NCI-H748 treated with DMSO at 0.1 percent for 48 hours (cell line): Measurements from ENCODE around the gene TICRR.
"Not testable (repeated sequence)": the region's sequence is repeated elsewhere in the genome, so short reads cannot be mapped to it uniquely, and the experiment has no call there.

Experiments used
- DNase-seq: peaks from one replicate; lab custom pipeline; 2025; lab: John Stamatoyannopoulos, UW

The TICRR gene

GRCh38 chr15:89575146-89575655 lies at the start of gene TICRR:
TSS of gene TICRR (plus strand) at chr15:89575469. CDS start at chr15:89575587, 118 bp downstream.
- peak; percentile 95 for DNase-seq

- no peak for DNase-seq
These were observed 49.1 kb upstream of the TICRR start for GRCh38 chr15:89526181-89526580.

DNA sequence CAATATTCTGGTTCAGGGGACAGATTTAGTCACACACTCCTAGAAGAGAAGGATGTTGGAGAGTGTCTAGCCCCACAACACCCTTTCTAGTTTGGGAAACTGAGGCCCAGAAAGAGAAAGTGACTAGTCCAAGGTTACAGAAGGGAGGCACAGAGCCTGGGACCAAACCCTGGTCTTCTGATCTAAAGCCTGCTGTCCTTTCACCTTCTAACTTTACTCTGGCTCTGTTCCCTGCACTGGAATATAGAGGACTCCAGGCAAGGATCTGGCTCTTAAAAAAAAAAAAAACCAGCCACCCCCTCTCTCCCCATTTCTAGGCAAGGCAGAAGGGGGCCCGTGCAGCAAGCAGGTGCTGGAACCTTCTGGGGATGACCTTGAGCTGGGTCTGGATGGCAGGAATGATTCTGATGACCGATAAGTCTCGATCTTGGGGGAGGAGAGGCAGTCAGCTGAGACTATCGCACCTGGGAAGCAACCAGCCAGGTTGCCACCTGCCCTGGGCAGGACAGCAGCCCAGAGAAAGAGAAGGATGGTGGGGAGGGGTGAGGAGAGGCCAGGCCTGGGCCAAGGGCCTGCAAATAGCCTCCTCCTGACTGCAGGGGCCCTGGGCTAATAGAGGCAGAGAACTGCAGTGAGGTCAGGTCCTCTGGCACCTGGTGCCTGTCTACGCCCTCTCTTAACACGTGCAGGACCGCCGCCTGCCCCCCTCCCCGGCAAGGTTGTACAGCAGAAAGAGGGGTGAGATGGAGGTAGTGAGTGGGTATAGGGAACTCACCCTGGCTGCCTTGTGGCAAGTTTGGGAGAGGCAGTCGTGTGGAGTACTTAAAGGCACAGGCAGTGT lies 48.4 kb upstream of the TICRR start:
- no peak for DNase-seq

- DNase-seq: no peak
These were observed 46.4 kb upstream of the TICRR start for GRCh38 chr15:89528757-89529352.

- no peak for DNase-seq
These were observed 44.3 kb upstream of the TICRR start for GRCh38 chr15:89530976-89531375.

- DNase-seq: no peak
These were observed 43.3 kb upstream of the TICRR start for GRCh38 chr15:89531796-89532537.

DNA sequence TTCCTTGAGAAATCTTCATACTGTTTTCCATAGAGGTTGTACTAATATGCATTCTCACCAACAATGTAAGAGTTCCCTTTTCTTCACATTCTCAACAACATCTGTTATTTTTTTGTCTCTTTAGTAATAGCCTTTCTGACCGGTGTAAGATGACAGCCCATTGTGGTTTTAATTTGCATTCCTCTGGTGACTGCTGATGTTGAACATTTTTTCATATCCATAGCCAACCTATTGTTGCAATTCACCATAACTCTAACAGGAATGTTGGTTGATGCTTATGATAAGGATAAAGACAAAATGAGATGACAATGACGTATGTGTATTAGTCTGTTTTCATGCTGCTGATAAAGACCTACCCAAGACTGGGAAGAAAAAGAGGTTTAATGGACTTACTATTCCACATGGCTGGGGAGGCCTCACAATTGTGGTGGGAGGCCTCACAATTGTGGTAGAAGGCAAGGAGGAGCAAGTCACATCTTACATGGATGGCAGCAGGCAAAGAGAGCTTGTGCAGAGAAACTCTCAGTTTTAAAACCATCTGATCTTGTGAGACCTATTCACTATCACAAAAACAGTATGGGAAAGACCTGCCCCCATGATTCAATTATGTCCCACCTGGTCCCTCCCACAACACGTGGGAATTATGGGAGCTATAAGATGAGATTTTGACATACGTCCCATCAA lies 41.3 kb upstream of the TICRR start:
- DNase-seq: no peak

DNA sequence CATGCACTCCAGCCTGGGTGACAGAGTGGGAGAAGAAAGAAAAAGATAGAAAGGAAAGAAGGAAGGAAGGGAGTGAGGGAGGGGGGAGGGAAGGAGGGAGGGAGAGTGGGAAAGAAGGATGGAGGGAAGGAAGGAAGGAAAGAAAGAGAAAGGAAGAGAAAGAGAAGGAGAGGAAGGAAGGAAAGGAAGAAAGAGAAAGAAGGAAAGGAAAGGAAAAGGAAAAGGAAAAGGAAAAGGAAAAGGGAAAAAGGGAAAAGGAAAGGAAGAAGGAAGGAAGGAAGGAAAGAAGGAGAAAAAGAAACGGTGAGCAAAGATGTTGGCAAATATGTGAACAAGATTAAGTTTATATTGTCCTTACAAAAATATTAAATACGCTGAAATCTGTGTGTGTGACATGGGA lies 36.2 kb upstream of the TICRR start:
- DNase-seq: no peak

- DNase-seq: no peak
These were observed 32.9 kb upstream of the TICRR start for GRCh38 chr15:89542369-89542768.

DNA sequence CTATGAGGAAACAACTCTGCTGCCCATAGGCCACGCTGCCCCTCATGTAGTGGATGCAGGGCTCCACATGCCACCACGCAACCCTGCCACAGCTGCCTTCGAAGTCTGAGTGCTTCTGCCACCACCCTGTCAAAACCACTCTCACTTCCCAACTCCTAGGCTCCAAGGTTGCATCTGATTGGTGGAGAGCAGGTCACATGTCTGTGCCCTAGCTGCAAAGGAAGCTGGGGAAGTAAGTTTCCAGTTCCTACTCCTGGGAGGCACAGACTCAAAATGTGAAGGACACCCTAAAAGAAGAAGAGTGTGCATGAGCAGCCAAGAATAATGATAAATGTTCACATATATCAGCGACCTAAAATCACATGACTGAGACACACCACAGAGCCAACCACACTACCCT lies 31.9 kb upstream of the TICRR start:
- no peak for DNase-seq

DNA sequence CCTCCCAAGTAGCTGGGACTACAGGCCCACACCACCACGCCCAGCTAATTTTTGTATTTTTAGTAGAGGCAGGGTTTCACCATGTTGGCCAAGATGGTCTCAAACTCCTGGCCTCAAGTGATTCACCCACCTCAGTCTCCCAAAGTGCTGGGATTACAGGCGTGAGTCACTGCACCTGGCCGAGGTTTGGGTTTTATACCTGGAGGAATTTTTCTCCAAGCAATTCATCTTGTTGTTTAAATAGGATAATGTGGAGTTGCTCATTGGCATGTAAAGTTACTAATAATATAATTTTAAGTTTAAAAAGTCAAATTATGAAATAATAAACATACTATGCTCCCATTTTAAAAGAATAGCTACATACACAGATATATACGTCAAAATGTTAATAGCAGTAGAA lies 26.1 kb upstream of the TICRR start:
- not testable (repeated sequence) for DNase-seq

GRCh38 chr15:89550427-89550826 lies 24.8 kb upstream of the TICRR start:
- no peak for DNase-seq

DNA sequence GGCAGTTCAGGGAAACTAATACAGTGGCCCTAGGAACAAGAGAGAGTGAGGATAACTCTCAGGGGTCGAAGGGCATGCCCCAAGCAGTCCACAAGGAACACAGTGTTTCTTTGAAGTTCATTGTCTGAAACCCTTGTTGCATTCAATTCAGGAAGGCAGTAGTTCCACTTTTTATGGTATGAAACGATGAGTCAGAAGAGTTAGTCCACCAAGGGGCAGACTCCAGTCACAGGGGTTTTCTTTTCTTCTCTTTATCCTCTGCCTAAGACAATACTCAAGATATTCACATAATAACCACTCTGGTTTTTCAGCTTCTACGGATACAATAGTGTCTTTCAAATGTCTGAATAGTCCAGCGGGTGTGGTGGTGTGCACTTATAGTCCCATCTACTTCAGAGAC lies 23.7 kb upstream of the TICRR start:
- DNase-seq: no peak

DNA sequence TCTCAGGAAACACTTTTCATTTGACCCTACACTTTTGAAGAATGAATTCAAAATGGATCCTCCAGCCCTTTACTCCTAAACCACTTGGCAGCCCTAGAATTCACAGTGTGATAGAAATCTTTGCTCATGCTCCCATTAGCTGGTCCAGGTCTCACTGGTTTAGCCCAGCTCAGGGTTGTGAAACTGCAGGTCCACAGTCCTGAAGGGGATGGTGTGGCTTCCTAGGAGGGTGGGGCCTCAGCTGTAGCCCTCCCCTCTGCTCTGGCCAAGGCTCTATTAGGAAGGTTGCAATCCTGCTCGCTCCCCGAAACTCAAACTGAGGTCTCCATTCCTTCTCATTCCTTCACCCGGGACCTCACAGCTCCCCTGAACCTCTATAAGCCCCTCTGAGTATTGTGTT lies 21.6 kb upstream of the TICRR start:
- no peak for DNase-seq

- no peak for DNase-seq
These were observed 21.0 kb upstream of the TICRR start for GRCh38 chr15:89554247-89554646.

DNA sequence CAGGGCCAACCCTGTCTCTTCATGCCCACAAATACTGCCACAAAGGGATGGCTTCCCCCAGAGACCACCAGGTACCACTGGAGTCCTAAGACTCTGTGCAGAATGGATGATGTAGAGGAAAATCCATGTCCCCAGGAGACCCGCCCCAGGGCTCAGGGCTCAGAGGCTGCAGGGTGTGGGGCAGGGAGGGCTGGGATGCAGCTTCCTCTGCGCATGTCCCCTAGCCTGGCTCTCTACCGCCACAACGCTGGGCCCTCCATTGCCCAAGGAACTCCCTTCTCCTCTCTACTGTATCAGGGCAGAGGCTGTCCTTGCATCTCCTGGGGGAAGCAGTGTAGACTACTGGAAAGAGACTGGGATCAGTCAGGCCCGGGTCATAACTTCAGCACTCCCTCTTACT lies 19.5 kb upstream of the TICRR start:
- no peak for DNase-seq

GRCh38 chr15:89556413-89557262 lies 18.6 kb upstream of the TICRR start:
- DNase-seq: peak; percentile 39

DNA sequence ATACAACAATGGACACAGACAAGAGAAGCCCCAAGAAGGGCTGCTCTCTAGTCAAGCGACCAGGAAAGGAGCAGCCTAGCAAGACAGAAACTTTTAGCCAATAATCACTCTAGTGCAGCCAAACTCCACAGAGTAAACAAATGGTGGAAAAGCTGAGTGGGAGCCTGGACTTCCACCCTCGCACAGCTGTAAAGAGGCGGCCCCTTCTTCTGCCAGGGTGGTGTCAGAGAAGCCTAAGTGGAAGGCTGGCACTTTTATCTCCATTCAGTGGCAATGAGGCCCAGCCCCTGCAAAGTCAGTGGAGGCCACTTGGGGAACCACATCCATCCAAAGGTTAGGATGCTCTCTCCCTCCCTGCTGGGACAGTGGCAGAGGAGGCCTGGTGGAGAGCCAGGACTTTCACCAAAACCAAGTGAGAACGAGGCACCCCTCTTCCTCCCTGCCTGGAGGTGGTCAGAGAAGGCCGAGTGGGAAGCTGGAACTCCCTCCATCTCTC lies 15.5 kb upstream of the TICRR start:
- no peak for DNase-seq

DNA sequence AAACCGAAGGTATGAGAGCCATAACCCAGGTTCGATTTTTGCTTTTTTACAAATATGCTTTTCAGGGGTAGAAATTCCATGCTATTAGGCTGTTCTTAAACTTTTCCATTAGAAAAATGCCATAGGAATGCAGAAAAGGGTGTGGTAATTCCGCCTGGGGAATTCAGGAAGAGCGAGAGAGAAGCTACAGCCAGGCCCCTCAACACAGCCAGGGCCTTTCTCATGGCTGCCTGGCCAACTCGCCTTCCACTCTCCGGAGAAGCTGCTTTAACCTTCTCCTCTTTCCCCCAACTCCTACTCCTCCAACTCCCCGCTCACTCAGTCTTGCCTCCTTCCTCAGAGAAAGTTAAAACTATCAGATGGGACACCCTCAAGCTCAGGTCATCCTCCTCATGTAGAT lies 9.1 kb upstream of the TICRR start:
- no peak for DNase-seq

DNA sequence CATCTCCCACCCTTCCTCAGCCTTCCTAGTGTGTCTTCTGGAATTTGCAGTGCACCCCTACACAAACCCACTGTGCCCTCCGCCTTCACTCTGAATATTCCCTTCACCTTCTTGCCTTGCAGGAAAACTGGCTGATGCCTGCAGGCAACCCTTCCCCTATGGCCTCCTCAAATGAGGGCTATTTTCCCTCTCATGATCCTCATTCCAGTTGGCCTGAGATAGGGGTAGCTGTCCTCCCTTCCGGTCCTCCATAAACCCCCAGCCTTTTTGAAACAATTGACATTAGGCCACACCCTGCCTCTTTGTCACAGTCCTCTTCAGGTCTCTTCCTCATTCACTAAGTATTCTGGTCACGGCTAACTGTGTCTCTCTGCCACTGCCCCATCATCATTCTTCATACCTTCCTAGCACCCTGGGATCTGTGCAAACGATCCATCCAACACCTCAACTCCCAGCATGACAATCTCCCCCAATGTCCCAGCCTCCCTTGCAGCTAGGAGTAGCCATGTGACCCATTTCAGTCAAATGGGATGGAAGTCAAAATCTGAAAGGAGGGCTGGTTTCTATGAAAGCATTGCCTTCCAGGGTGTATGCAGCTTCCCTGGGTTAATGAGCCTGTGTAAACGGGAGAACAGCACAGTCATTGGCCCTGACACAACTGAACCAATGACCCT lies 8.5 kb upstream of the TICRR start:
- DNase-seq: no peak
